Memory B cell (primary cell): ENCODE data around the gene PTPRN2.

ENCODE experiments used
- ATAC-seq: fragments of 150-1000 bp; cut with Tn5 transposase; 2 replicates; pipeline ENCODE4 v1.10.0; 2021; ENCODE audit warnings: low read depth, mild to moderate bottlenecking, moderate library complexity
- DNase-seq, 2 donors: peaks; one replicate each; pipeline ENCODE4 v3.0.0; 2022; ENCODE audit warnings: low spot score in 2 of 2
- H3K27ac Mint-ChIP-seq: one replicate; pipeline ENCODE4 v1.8.0; 2022; ENCODE audit warnings: mild to moderate bottlenecking, moderate library complexity, mixed read lengths
- H3K27me3 Mint-ChIP-seq: one replicate; pipeline ENCODE4 v1.8.0; 2022; ENCODE audit warnings: mixed read lengths
- H3K36me3 Mint-ChIP-seq: one replicate; pipeline ENCODE4 v1.8.0; 2022; ENCODE audit warnings: mild to moderate bottlenecking, mixed read lengths
- H3K4me1 Mint-ChIP-seq: one replicate; pipeline ENCODE4 v1.8.0; 2022; ENCODE audit warnings: mixed read lengths
- H3K4me3 Mint-ChIP-seq: one replicate; pipeline ENCODE4 v1.8.0; 2022; ENCODE audit warnings: mild to moderate bottlenecking, moderate library complexity, mixed read lengths
- H3K9me3 Mint-ChIP-seq: one replicate; pipeline ENCODE4 v1.8.0; 2022; ENCODE audit warnings: mixed read lengths

Gene PTPRN2

GRCh38 chr7:157664871-157665633, 922.6 kb downstream of the PTPRN2 start:
- no peak overlapping the region for H3K4me3 Mint-ChIP-seq
- no peaks in the 10 kb centered on the region for H3K4me1 Mint-ChIP-seq
- ATAC-seq (no peak), DNase-seq (no peak)
- no peaks in the 10 kb centered on the region for H3K36me3 Mint-ChIP-seq
- no peaks in the 10 kb centered on the region for H3K9me3 Mint-ChIP-seq
- H3K27ac Mint-ChIP-seq, result no peak overlapping the region
- H3K27me3 Mint-ChIP-seq, result peaks cover 4% of the 10 kb centered on the region

GRCh38 chr7:157664034-157664433, 923.6 kb downstream of the PTPRN2 start:
- peaks cover 2% of the 10 kb centered on the region for H3K27me3 Mint-ChIP-seq
- DNase-seq, result no peak
- no peaks in the 10 kb centered on the region for H3K4me1 Mint-ChIP-seq
- no peak for ATAC-seq
- no peaks in the 10 kb centered on the region for H3K9me3 Mint-ChIP-seq
- H3K36me3 Mint-ChIP-seq, result no peaks in the 10 kb centered on the region
- H3K4me3 Mint-ChIP-seq, result no peak overlapping the region
- H3K27ac Mint-ChIP-seq, result no peak overlapping the region

- Mint-ChIP-seq H3K27me3 (no peaks in the 10 kb centered on the region), H3K4me3 (no peak overlapping the region), H3K36me3 (no peaks in the 10 kb centered on the region), H3K27ac (no peak overlapping the region), H3K4me1 (no peaks in the 10 kb centered on the region), H3K9me3 (no peaks in the 10 kb centered on the region)
- ATAC-seq (no peak), DNase-seq (no peak)
These were observed 924.5 kb downstream of the PTPRN2 start for GRCh38 chr7:157662981-157663716.

GRCh38 chr7:157662110-157662791, 925.4 kb downstream of the PTPRN2 start:
- no peak overlapping the region for H3K27ac Mint-ChIP-seq
- no peaks in the 10 kb centered on the region for H3K4me1 Mint-ChIP-seq
- ATAC-seq (no peak), DNase-seq (no peak)
- H3K9me3 Mint-ChIP-seq, result no peaks in the 10 kb centered on the region
- no peaks in the 10 kb centered on the region for H3K27me3 Mint-ChIP-seq
- no peak overlapping the region for H3K4me3 Mint-ChIP-seq
- H3K36me3 Mint-ChIP-seq, result no peaks in the 10 kb centered on the region

- no peak for ATAC-seq
- Mint-ChIP-seq H3K4me3 (no peak overlapping the region), H3K27me3 (no peaks in the 10 kb centered on the region), H3K36me3 (no peaks in the 10 kb centered on the region), H3K4me1 (no peaks in the 10 kb centered on the region), H3K27ac (no peak overlapping the region), H3K9me3 (no peaks in the 10 kb centered on the region)
- DNase-seq, result no peak
These were observed 926.0 kb downstream of the PTPRN2 start for GRCh38 chr7:157661611-157661975.

- DNase-seq (no peak), ATAC-seq (no peak)
- Mint-ChIP-seq H3K27me3 (no peaks in the 10 kb centered on the region), H3K27ac (no peak overlapping the region), H3K9me3 (no peaks in the 10 kb centered on the region), H3K4me3 (no peak overlapping the region), H3K4me1 (no peaks in the 10 kb centered on the region), H3K36me3 (no peaks in the 10 kb centered on the region)
These were observed 926.5 kb downstream of the PTPRN2 start for GRCh38 chr7:157660971-157661610.

GRCh38 chr7:157658851-157659412, 928.7 kb downstream of the PTPRN2 start:
- no peak overlapping the region for H3K27ac Mint-ChIP-seq
- no peak for DNase-seq
- H3K9me3 Mint-ChIP-seq, result no peaks in the 10 kb centered on the region
- no peaks in the 10 kb centered on the region for H3K4me1 Mint-ChIP-seq
- H3K36me3 Mint-ChIP-seq, result no peaks in the 10 kb centered on the region
- no peaks in the 10 kb centered on the region for H3K27me3 Mint-ChIP-seq
- ATAC-seq, result no peak
- H3K4me3 Mint-ChIP-seq, result no peak overlapping the region

GRCh38 chr7:157657741-157658740, 929.6 kb downstream of the PTPRN2 start:
- H3K4me3 Mint-ChIP-seq, result no peak overlapping the region
- no peaks in the 10 kb centered on the region for H3K9me3 Mint-ChIP-seq
- no peak for DNase-seq
- ATAC-seq, result no peak
- H3K27ac Mint-ChIP-seq, result no peak overlapping the region
- H3K36me3 Mint-ChIP-seq, result no peaks in the 10 kb centered on the region
- no peaks in the 10 kb centered on the region for H3K4me1 Mint-ChIP-seq
- H3K27me3 Mint-ChIP-seq, result no peaks in the 10 kb centered on the region

GRCh38 chr7:157656195-157656769, 931.3 kb downstream of the PTPRN2 start:
- ATAC-seq, result no peak

GRCh38 chr7:157654350-157654749, 933.3 kb downstream of the PTPRN2 start:
- H3K9me3 Mint-ChIP-seq, result no peaks in the 10 kb centered on the region
- no peak for ATAC-seq
- H3K27ac Mint-ChIP-seq, result no peak overlapping the region
- H3K27me3 Mint-ChIP-seq, result no peaks in the 10 kb centered on the region
- no peaks in the 10 kb centered on the region for H3K4me1 Mint-ChIP-seq
- no peaks in the 10 kb centered on the region for H3K36me3 Mint-ChIP-seq
- DNase-seq, result no peak
- H3K4me3 Mint-ChIP-seq, result no peak overlapping the region

More at GRCh38 chr7:157656195-157656769, 931.3 kb downstream of the PTPRN2 start:
- no peaks in the 10 kb centered on the region for H3K36me3 Mint-ChIP-seq
- no peaks in the 10 kb centered on the region for H3K27me3 Mint-ChIP-seq
- H3K27ac Mint-ChIP-seq, result no peak overlapping the region
- no peaks in the 10 kb centered on the region for H3K4me1 Mint-ChIP-seq
- H3K9me3 Mint-ChIP-seq, result no peaks in the 10 kb centered on the region
- no peak overlapping the region for H3K4me3 Mint-ChIP-seq
- no peak for DNase-seq

- no peak overlapping the region for H3K4me3 Mint-ChIP-seq
- ATAC-seq (no peak), DNase-seq (no peak)
- H3K4me1 Mint-ChIP-seq, result no peaks in the 10 kb centered on the region
- no peak overlapping the region for H3K27ac Mint-ChIP-seq
- H3K36me3 Mint-ChIP-seq, result no peaks in the 10 kb centered on the region
- H3K27me3 Mint-ChIP-seq, result no peaks in the 10 kb centered on the region
- H3K9me3 Mint-ChIP-seq, result no peaks in the 10 kb centered on the region
These were observed 933.8 kb downstream of the PTPRN2 start for GRCh38 chr7:157653827-157654207.

- H3K27ac Mint-ChIP-seq, result no peak overlapping the region
- DNase-seq, result no peak
- H3K27me3 Mint-ChIP-seq, result no peaks in the 10 kb centered on the region
- H3K9me3 Mint-ChIP-seq, result no peaks in the 10 kb centered on the region
- no peaks in the 10 kb centered on the region for H3K36me3 Mint-ChIP-seq
- no peaks in the 10 kb centered on the region for H3K4me1 Mint-ChIP-seq
- H3K4me3 Mint-ChIP-seq, result no peak overlapping the region
- ATAC-seq, result no peak
These were observed 934.4 kb downstream of the PTPRN2 start for GRCh38 chr7:157652954-157653826.
